ENCODE measurements around the gene CFAP97. TPM values are rescaled to one million over a fixed set of nuclear protein-coding genes. Genes with fewer than 3 reads are reported as not detected.

CFAP97 gene
- total and polyA plus RNA-seq, 2 experiments from 2014 or later = 46.3 to 50.8 TPM

DNA sequence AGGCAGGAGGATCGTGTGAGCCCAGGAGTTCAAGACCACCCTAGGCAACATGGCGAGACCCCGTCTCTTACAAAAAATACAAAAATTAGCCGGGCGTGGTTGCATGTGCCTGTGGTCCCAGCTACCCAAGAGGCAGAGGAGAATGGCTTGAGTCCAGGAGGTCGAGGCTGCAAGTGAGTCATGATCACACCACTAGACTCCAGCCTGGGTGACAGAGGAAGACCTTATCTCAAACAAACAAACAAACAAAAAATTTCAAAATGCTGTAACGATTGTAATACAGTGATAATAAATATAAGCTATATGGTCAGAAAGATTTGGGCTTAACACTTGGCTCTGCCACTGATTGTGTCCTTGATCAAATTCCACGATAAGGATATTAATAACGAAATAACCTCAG lies 36.6 kb downstream of the CFAP97 start:
- no peaks in the 10 kb centered on the region for H4K20me1 ChIP-seq (ENCODE audit: insufficient read depth)
- H3K4me1 ChIP-seq (ENCODE audit: insufficient read depth) = peaks cover 13% of the 10 kb centered on the region
- H3K9me3 ChIP-seq (ENCODE audit: low read depth) = no peaks in the 10 kb centered on the region
- H3K4me2 ChIP-seq (ENCODE audit: unreplicated experiment) = no peak overlapping the region
- TF ChIP-seq EZH2phosphoT487 (IDR thresholded peaks at IDR 0.05; ENCODE audit: insufficient read depth, low read depth) (no peak), EZH2 (IDR thresholded peaks at IDR 0.05; ENCODE audit: insufficient read depth, poor library complexity, severe bottlenecking) (no peak)
- in situ Hi-C loops (cut with MboI) = no loop called here
- WGBS, 2 experiments (ENCODE audit: low coverage in 1 of 2, low lambda C conversion rate in 2 of 2, missing lambda C conversion rate in 2 of 2) = 80 to 81% methylated on average over 9 of the region's 9 CpGs
- H3K27me3 ChIP-seq (replicated peaks; ENCODE audit: insufficient read depth) = no peaks in the 10 kb centered on the region
- H3K9ac ChIP-seq = no peak overlapping the region
- no peak for DNase-seq
- H3K9me2 ChIP-seq (ENCODE audit: insufficient read depth) = no peaks in the 10 kb centered on the region
- peaks cover 18% of the 10 kb centered on the region for H3F3A ChIP-seq (ENCODE audit: insufficient read depth)
- no peaks in the 10 kb centered on the region for H3K79me2 ChIP-seq (ENCODE audit: insufficient read depth)
- peaks cover 17% of the 10 kb centered on the region for H3K36me3 ChIP-seq (ENCODE audit: low read depth)
- H3K4me3 ChIP-seq = no peak overlapping the region
- no peak overlapping the region for H2AFZ ChIP-seq
- H3K27ac ChIP-seq = no peak overlapping the region

GRCh38 chr4:185165605-185166063 lies 38.2 kb downstream of the CFAP97 start:
- TF ChIP-seq EZH2phosphoT487 (IDR thresholded peaks at IDR 0.05; ENCODE audit: insufficient read depth, low read depth) = 0 out of 2 replicates have a peak, but pooled peaks have one; percentile 42
- TF ChIP-seq EZH2 (IDR thresholded peaks at IDR 0.05; ENCODE audit: insufficient read depth, poor library complexity, severe bottlenecking) = no peak
- H3K79me2 ChIP-seq (ENCODE audit: insufficient read depth) = no peaks in the 10 kb centered on the region

GRCh38 chr4:185151296-185151695 lies 52.5 kb downstream of the CFAP97 start:
- H3F3A ChIP-seq (ENCODE audit: insufficient read depth) = no peaks in the 10 kb centered on the region
- H2AFZ ChIP-seq = no peak overlapping the region
- no peak overlapping the region for H3K9ac ChIP-seq
- H3K9me3 ChIP-seq (ENCODE audit: low read depth) = no peaks in the 10 kb centered on the region
- WGBS, 2 experiments (ENCODE audit: low coverage in 1 of 2, low lambda C conversion rate in 2 of 2, missing lambda C conversion rate in 2 of 2) = 96 to 98% methylated on average over 1 of the region's 1 CpG
- H4K20me1 ChIP-seq (ENCODE audit: insufficient read depth) = no peaks in the 10 kb centered on the region
- H3K4me2 ChIP-seq (ENCODE audit: unreplicated experiment) = no peak overlapping the region
- H3K9me2 ChIP-seq (ENCODE audit: insufficient read depth) = no peaks in the 10 kb centered on the region
- no peaks in the 10 kb centered on the region for H3K79me2 ChIP-seq (ENCODE audit: insufficient read depth)
- no peak overlapping the region for H3K4me3 ChIP-seq
- no peak overlapping the region for H3K27ac ChIP-seq
- TF ChIP-seq EZH2 (IDR thresholded peaks at IDR 0.05; ENCODE audit: insufficient read depth, poor library complexity, severe bottlenecking) (no peak), EZH2phosphoT487 (IDR thresholded peaks at IDR 0.05; ENCODE audit: insufficient read depth, low read depth) (no peak)
- H3K4me1 ChIP-seq (ENCODE audit: insufficient read depth) = no peaks in the 10 kb centered on the region
- in situ Hi-C loops (cut with MboI) = no loop called here
- H3K36me3 ChIP-seq (ENCODE audit: low read depth) = no peaks in the 10 kb centered on the region; the same call in 1 of the 2 replicates
- no peaks in the 10 kb centered on the region for H3K27me3 ChIP-seq (replicated peaks; ENCODE audit: insufficient read depth)
- DNase-seq = no peak

More at GRCh38 chr4:185165605-185166063, 38.2 kb downstream of the CFAP97 start:
- H3K27me3 ChIP-seq (replicated peaks; ENCODE audit: insufficient read depth) = no peaks in the 10 kb centered on the region
- no peak overlapping the region for H3K9ac ChIP-seq
- H3K9me2 ChIP-seq (ENCODE audit: insufficient read depth) = no peaks in the 10 kb centered on the region
- 45 to 52% methylated on average over 2 of the region's 2 CpGs for WGBS, 2 experiments (ENCODE audit: low coverage in 1 of 2, low lambda C conversion rate in 2 of 2, missing lambda C conversion rate in 2 of 2)
- no peak overlapping the region for H3K4me2 ChIP-seq (ENCODE audit: unreplicated experiment)
- H3K4me3 ChIP-seq = no peak overlapping the region
- peaks cover 10% of the 10 kb centered on the region for H3K4me1 ChIP-seq (ENCODE audit: insufficient read depth)
- H2AFZ ChIP-seq = no peak overlapping the region
- no peak overlapping the region for H3K27ac ChIP-seq
- H3K9me3 ChIP-seq (ENCODE audit: low read depth) = no peaks in the 10 kb centered on the region
- peaks cover 18% of the 10 kb centered on the region for H3F3A ChIP-seq (ENCODE audit: insufficient read depth)
- DNase-seq = peak; percentile 53
- H3K36me3 ChIP-seq (ENCODE audit: low read depth) = peaks cover 26% of the 10 kb centered on the region
- in situ Hi-C loops (cut with MboI) = no loop called here
- H4K20me1 ChIP-seq (ENCODE audit: insufficient read depth) = no peaks in the 10 kb centered on the region

GRCh38 chr4:185149392-185149791 lies 54.4 kb downstream of the CFAP97 start:
- no peak overlapping the region for H3K9ac ChIP-seq
- DNase-seq = no peak
- in situ Hi-C loops (cut with MboI) = no loop called here
- no peak overlapping the region for H3K4me3 ChIP-seq
- no peaks in the 10 kb centered on the region for H3K79me2 ChIP-seq (ENCODE audit: insufficient read depth)
- no peak overlapping the region for H3K27ac ChIP-seq
- H4K20me1 ChIP-seq (ENCODE audit: insufficient read depth) = no peaks in the 10 kb centered on the region
- H3F3A ChIP-seq (ENCODE audit: insufficient read depth) = no peaks in the 10 kb centered on the region
- H3K9me3 ChIP-seq (ENCODE audit: low read depth) = no peaks in the 10 kb centered on the region
- H3K4me2 ChIP-seq (ENCODE audit: unreplicated experiment) = no peak overlapping the region
- no peak overlapping the region for H2AFZ ChIP-seq
- no peaks in the 10 kb centered on the region for H3K27me3 ChIP-seq (replicated peaks; ENCODE audit: insufficient read depth)
- no peaks in the 10 kb centered on the region for H3K9me2 ChIP-seq (ENCODE audit: insufficient read depth)
- TF ChIP-seq EZH2phosphoT487 (IDR thresholded peaks at IDR 0.05; ENCODE audit: insufficient read depth, low read depth) = no peak
- H3K4me1 ChIP-seq (ENCODE audit: insufficient read depth) = no peaks in the 10 kb centered on the region
- H3K36me3 ChIP-seq (ENCODE audit: low read depth) = no peaks in the 10 kb centered on the region; the same call in 1 of the 2 replicates
- 84% methylated on average over 12 of the region's 12 CpGs for WGBS, 2 experiments (ENCODE audit: low coverage in 1 of 2, low lambda C conversion rate in 2 of 2, missing lambda C conversion rate in 2 of 2)

- Histone ChIP-seq H3K9me2 (ENCODE audit: insufficient read depth) (no peaks in the 10 kb centered on the region), H3K27me3 (replicated peaks; ENCODE audit: insufficient read depth) (no peaks in the 10 kb centered on the region), H3K4me3 (no peak overlapping the region), H3K4me1 (ENCODE audit: insufficient read depth) (no peaks in the 10 kb centered on the region; the same call in 1 of the 2 replicates), H3K9ac (no peak overlapping the region), H3F3A (ENCODE audit: insufficient read depth) (no peaks in the 10 kb centered on the region), H3K9me3 (ENCODE audit: low read depth) (no peaks in the 10 kb centered on the region), H2AFZ (no peak overlapping the region), H3K27ac (no peak overlapping the region), H4K20me1 (ENCODE audit: insufficient read depth) (no peaks in the 10 kb centered on the region), H3K4me2 (ENCODE audit: unreplicated experiment) (no peak overlapping the region), H3K79me2 (ENCODE audit: insufficient read depth) (no peaks in the 10 kb centered on the region), H3K36me3 (ENCODE audit: low read depth) (no peaks in the 10 kb centered on the region; the same call in 1 of the 2 replicates)
- in situ Hi-C loops (cut with MboI) = no loop called here
- TF ChIP-seq EZH2 (IDR thresholded peaks at IDR 0.05; ENCODE audit: insufficient read depth, poor library complexity, severe bottlenecking) (no peak), EZH2phosphoT487 (IDR thresholded peaks at IDR 0.05; ENCODE audit: insufficient read depth, low read depth) (no peak)
- WGBS, 2 experiments (ENCODE audit: low coverage in 1 of 2, low lambda C conversion rate in 2 of 2, missing lambda C conversion rate in 2 of 2) = 93 to 94% methylated on average over 13 of the region's 13 CpGs
- no peak for DNase-seq
Measured at GRCh38 chr4:185145572-185145971, 58.2 kb downstream of the CFAP97 start.

Data from GM23248 (cell line).